Posterior cingulate gyrus (tissue), 11 donors: ENCODE data around the gene STK38.
"Not testable (repeated sequence)": the region's sequence is repeated elsewhere in the genome, so short reads cannot be mapped to it uniquely, and the experiment has no call there.

Experiments used
- DNase-seq, 10 donors: peaks; one replicate each; pipeline versions ENCODE4 v3.0.0 to v3.0.0-alpha.2; 2020 to 2021; ENCODE audit warnings: mixed read lengths in 3 of 10
- intact Hi-C: fragments of 100-400 bp; cut with DNase I; formaldehyde crosslinking; loops from one replicate; pipeline ENCODE4 v1.15.1; 2023

STK38 gene

GRCh38 chr6:36492621-36493020 is 54.7 kb downstream of the STK38 start:
- no peak for DNase-seq
- intact Hi-C loops = no loop called here

GRCh38 chr6:36492092-36492491 is 55.2 kb downstream of the STK38 start:
- intact Hi-C loops = no loop called here
- no peak for DNase-seq

- DNase-seq = no peak
- intact Hi-C loops = no loop called here
These were observed 55.8 kb downstream of the STK38 start for GRCh38 chr6:36491378-36491965.

GRCh38 chr6:36489426-36489825 is 57.9 kb downstream of the STK38 start:
- intact Hi-C loops = no loop called here
- DNase-seq = no peak

GRCh38 chr6:36488221-36488620 is 59.1 kb downstream of the STK38 start:
- no peak for DNase-seq
- intact Hi-C loops = no loop called here

- DNase-seq = no peak
- intact Hi-C loops = no loop called here
These were observed 59.6 kb downstream of the STK38 start for GRCh38 chr6:36487698-36488097.

- DNase-seq = no peak
- intact Hi-C loops = no loop called here
These were observed 62.5 kb downstream of the STK38 start for GRCh38 chr6:36484736-36485135.

- DNase-seq, intact Hi-C loops: not testable (repeated sequence)
These were observed 64.0 kb downstream of the STK38 start for GRCh38 chr6:36483326-36483725.

GRCh38 chr6:36479256-36479655 is 68.0 kb downstream of the STK38 start:
- no peak for DNase-seq
- intact Hi-C loops = no loop called here

GRCh38 chr6:36478051-36478526 is 69.2 kb downstream of the STK38 start:
- intact Hi-C loops = no loop called here
- no peak for DNase-seq

GRCh38 chr6:36469946-36470345 is 77.3 kb downstream of the STK38 start:
- no peak for DNase-seq
- intact Hi-C loops = no loop called here

- DNase-seq = no peak
- intact Hi-C loops = no loop called here
These were observed 78.1 kb downstream of the STK38 start for GRCh38 chr6:36469148-36469661.

- intact Hi-C loops = no loop called here
These were observed 79.7 kb downstream of the STK38 start for GRCh38 chr6:36467625-36468024.

GRCh38 chr6:36464233-36464632 is 83.0 kb downstream of the STK38 start:
- no peak for DNase-seq
- intact Hi-C loops = no loop called here

More at GRCh38 chr6:36467625-36468024, 79.7 kb downstream of the STK38 start:
- DNase-seq = no peak

GRCh38 chr6:36463676-36464075 is 83.6 kb downstream of the STK38 start:
- intact Hi-C loops = no loop called here
- no peak for DNase-seq

GRCh38 chr6:36461646-36462045 is 85.6 kb downstream of the STK38 start:
- intact Hi-C loops = no loop called here
- no peak for DNase-seq

GRCh38 chr6:36460916-36461315 is 86.4 kb downstream of the STK38 start:
- DNase-seq = no peak
- intact Hi-C loops = no loop called here

GRCh38 chr6:36459501-36459900 is 87.8 kb downstream of the STK38 start:
- intact Hi-C loops = no loop called here
- DNase-seq = no peak

GRCh38 chr6:36455486-36456027 is 91.7 kb downstream of the STK38 start:
- no peak for DNase-seq
- intact Hi-C loops = no loop called here

GRCh38 chr6:36452897-36453296 is 94.4 kb downstream of the STK38 start:
- intact Hi-C loops = not testable (repeated sequence)

GRCh38 chr6:36449173-36449572 is 98.1 kb downstream of the STK38 start:
- intact Hi-C loops, DNase-seq: not testable (repeated sequence)

More at GRCh38 chr6:36452897-36453296, 94.4 kb downstream of the STK38 start:
- DNase-seq = not testable (repeated sequence)

GRCh38 chr6:36445621-36446020 is 101.7 kb downstream of the STK38 start:
- intact Hi-C loops = no loop called here
- DNase-seq = no peak
